Activated CD8-positive, alpha-beta memory T cell treated with anti-CD3 and anti-CD28 coated beads, Interleukin-2, amount 50 U/mL, for 1 hour (primary cell): ENCODE data around the gene EPB41L4B.

Source experiments
- DNase-seq: peaks from one replicate; pipeline ENCODE4 v3.0.0-alpha.2; 2020; ENCODE audit errors: extremely low read depth

EPB41L4B gene

DNA sequence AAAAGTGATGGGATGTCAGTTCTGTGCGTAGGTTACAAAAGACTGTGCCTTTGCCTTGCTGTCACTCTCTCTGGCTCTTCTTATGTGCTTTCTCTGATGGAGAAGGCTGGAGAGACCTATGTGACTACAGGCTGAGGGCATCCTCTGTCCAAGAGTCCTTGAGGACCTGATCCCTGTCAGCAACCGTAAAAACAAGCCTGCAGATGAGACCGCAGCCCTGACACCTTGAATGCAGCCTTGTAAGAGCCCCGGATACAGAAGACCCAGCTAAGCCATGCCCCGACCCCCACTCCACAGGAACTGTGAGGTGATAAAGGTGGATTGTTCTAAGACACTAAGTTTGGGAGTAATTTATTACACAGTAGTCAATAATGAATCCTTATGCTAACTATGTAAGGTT is 121.2 kb downstream of the EPB41L4B start:
- no peak for DNase-seq

DNA sequence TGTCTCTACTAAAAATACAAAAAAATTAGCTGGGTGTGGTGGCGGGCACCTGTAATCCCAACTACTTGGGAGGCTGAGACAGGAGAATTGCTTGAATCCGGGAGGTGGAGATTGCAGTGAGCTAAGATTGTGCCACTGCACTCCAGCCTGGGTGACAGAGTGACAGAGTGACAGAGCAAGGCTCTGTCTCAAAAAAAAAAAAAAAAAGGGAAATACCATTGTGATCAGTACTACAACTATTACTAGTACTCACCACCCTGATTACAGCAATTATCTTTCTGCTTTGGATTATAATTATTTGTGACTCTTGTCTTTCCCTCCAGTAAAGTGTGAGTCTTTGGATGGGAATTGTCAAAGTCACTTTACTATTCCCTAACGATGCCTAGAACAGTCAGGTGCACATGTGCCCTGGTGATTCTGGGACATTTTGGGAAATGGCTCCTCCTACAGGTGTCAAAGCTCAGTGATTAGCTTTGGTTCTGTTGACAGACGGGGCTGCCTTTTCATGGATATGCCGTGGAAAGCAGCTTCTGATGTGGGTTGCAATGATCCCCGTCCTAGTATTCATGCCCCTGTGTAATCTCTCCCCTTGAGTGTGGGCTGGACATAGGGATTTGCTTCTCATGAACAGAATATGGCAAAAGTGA is 122.0 kb downstream of the EPB41L4B start:
- no peak for DNase-seq

DNA sequence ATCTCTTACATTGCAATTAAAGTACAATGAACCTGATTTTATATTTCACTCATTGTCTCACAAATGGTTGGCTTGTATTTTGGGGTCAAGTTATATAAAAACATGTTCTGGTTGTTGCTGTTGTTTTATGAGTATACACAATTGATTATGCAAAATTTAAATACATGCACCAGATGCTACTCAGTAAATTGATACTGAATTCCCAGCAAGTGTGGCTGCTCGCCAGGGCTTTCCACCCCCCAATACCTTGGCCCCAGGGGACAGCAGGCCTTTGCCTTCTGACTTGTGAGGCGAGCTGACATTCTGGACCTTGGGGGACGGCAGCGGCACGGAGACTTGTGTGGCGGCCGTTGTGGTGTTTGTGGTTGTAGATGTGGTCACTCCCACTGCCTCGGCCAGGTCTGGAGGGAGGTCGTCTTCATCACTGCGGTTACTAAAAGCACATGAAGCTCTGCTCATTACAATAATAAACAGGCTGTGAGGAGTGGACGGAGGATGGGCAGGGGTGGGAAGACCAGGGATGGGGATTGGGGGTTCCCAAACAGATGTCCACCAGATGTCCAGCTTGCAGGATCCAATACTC is 126.8 kb downstream of the EPB41L4B start:
- no peak for DNase-seq

DNA sequence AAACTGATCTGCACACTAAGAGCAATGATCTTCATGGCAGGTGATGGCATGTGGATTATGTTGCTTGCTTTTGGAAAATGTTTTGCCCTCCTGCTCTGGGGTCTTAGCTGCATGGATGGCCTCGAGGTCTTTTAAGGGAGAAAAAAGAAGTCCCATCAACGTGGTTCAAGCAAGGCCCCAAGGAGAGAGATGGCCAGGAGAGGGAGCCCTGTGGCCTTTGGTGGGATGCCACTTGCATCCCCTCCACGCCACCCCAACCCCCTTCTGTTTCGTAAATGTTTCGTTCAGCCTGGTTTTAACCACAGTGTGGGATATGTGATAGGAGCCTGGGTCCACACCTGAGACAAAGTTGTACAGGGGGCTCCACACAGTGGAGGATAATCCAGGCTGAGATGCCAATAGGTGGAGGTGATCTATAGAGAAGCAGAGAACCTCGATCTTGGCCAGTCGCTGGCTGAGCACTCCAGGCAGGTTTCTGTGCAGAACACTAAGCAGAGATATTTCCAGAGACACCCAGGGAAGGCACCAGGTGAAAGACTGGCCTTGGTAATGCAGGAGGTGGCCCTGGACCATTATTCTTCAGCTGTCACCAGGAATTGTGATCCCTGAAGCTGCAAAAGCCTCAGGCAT is 128.0 kb downstream of the EPB41L4B start:
- DNase-seq = no peak

GRCh38 chr9:109191746-109192145 is 129.1 kb downstream of the EPB41L4B start:
- no peak for DNase-seq

- DNase-seq = no peak
Measured at GRCh38 chr9:109190151-109190550, 130.7 kb downstream of the EPB41L4B start.

- DNase-seq = no peak
Measured at GRCh38 chr9:109186857-109187520, 133.9 kb downstream of the EPB41L4B start.

GRCh38 chr9:109182940-109183798 is 137.7 kb downstream of the EPB41L4B start:
- no peak for DNase-seq

DNA sequence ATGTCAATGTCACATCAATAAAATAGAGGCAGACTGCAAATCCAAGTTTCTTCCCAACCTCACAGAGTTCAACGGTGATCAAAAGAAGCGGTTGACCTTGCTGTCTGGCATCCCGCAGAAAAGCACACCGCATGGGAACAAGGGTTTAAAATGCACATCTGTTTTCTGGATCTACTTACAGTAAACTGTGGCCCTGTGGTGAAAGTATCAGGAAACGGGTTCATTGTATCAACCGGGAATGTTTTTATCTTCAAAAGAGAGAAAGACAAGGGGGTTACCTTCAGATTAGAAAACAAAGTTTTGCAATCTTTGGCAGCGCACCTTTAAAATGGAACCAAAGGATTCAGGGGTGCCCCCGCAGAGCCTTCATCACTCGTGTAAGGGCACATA is 138.3 kb downstream of the EPB41L4B start:
- no peak for DNase-seq

GRCh38 chr9:109181284-109181683 is 139.6 kb downstream of the EPB41L4B start:
- DNase-seq = no peak

GRCh38 chr9:109179801-109180523 is 140.9 kb downstream of the EPB41L4B start:
- no peak for DNase-seq

- no peak for DNase-seq
Measured at GRCh38 chr9:109176963-109177362, 143.9 kb downstream of the EPB41L4B start.

- DNase-seq = no peak
Measured at GRCh38 chr9:109176386-109176785, 144.5 kb downstream of the EPB41L4B start.

GRCh38 chr9:109172935-109173334 is 147.9 kb downstream of the EPB41L4B start:
- DNase-seq = no peak

- no peak for DNase-seq
Measured at GRCh38 chr9:109171926-109172325, 148.9 kb downstream of the EPB41L4B start.

DNA sequence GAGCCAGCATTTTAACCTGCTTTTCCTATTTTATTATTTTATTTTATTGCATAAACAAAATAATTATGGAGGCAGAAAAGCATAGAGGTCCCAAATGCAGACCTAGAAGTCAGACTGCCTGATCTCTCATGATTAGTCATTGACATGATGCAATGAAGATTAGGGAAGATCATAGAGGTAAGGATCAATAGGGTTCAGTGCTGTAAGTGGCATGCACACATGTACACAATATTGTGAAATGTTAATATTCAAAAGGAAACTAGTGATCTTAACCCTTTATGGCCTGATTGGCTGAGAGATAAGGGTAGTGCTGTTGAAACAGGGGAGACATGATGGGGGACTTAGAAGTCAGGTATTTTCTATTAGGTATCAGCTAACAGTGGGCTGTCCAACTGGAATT is 152.7 kb downstream of the EPB41L4B start:
- no peak for DNase-seq

GRCh38 chr9:109167716-109168115 is 153.1 kb downstream of the EPB41L4B start:
- DNase-seq = no peak

DNA sequence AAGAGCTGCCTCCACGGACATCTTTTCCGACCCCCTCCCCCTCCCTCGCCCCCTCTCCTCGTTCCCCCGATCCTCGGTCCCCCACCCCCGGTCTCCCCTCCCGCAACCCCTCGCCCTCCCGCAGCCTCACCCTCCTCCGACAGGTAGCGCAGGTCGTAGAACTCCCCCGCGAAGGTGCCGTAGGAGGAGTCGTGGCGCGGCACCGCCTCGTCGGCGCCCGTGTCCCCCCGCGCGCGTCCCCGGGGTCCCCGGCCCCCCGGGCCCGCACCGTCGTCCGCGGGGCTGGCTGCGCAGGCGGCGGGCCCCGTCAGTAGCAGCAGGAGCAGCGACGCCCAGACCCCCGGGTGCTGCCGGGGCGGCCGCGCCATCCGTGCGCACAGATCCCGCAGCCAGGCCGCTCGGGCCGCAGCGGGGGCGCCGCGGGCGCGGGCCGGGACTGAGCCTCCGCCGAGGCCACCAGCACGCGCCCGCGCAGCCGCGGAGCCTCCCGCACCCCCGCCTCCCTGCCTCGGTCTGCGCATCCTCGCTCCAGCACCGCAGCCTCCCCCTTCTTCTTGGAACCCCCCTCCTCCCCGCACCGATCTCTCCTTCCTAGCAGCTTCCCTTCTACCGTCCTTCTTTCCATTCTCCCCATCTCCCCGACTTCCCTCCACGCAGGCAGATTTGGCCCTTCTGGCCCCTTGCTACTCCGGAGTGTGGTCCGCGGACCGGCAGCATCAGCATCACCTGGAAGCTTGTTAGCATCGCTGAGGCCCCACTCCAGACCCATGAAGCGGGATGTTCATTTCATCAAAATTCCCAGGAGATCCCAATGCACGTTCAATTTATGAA is 153.9 kb downstream of the EPB41L4B start, which contains the start of gene FRRS1L:
Gene FRRS1L, minus strand, starts transcription at position 479 of the 831 bp plus-strand sequence. Its CDS starts 111 bp downstream, at position 368.
- no peak for DNase-seq

DNA sequence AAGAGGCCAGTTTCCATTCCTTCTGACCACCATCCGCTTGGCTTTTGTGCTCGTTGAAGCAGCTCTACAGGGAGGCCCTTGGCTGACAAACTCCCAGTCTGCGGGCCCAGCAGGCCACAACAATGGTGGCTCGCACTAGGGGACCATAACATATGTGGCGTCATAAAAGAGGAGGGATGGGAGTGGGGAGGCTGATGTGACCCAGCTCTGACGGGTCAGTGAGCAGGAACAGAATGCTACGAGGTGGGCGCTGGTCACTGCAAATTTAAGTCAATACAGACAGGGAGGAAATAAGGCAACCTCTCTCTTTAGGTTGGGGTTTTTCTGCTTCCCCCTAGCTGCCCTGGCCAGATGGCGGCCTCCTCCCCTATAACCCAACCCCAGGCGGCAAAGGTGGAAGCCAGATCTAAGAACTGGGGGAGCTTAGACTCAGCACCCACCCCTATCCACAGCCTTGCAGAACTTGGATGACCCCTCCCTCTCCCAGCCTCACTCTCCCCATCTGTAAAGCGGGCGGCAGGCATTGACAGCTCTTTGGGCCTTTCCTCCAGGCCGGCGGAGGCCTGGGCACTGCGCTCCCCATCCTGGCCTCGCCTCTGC is 154.6 kb downstream of the EPB41L4B start:
- DNase-seq = no peak

DNA sequence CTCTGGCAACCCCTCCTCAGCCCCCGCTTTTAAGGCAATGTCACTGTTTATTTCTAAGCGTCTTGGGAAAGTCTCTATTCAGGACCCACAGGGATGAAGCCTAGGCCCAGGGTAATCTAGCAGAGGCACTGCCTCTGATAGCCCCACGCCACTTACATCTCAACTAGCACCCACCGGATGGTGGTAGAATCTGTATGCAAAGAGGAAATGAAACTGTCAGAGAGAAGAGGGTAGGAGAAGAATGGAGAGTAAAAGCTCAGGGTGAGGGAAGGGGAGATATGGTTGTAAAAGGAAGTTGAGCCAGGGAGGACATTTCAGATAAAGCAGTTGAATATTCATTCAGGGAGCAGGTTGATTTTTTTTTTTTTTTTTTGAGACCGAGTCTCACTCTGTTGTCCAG is 156.8 kb downstream of the EPB41L4B start:
- no peak for DNase-seq
